GM13977 (cell line): Measurements from ENCODE around the gene VSIG10L.

Experiments used
- DNase-seq: peaks from one replicate; pipeline ENCODE4 v3.0.0; 2012; ENCODE audit warnings: low spot score
- CTCF ChIP-seq: IDR thresholded peaks from 2 replicates; pipeline ENCODE4 v1.5.1; 2012; ENCODE audit warnings: mild to moderate bottlenecking, control low read depth; ENCODE audit not compliant: insufficient read depth; ENCODE audit errors: extremely low read depth, missing control alignments
- in situ Hi-C: fragments of 300-500 bp; cut with MboI; formaldehyde crosslinking; loops from one replicate; pipeline ENCODE4 v1.12.0; 2022; ENCODE audit warnings: low sequenced_read_pairs, low pct_unique_long_range_greater_than_20kb, mixed read lengths, inconsistent platforms; ENCODE audit not compliant: unreplicated experiment

VSIG10L gene

DNA sequence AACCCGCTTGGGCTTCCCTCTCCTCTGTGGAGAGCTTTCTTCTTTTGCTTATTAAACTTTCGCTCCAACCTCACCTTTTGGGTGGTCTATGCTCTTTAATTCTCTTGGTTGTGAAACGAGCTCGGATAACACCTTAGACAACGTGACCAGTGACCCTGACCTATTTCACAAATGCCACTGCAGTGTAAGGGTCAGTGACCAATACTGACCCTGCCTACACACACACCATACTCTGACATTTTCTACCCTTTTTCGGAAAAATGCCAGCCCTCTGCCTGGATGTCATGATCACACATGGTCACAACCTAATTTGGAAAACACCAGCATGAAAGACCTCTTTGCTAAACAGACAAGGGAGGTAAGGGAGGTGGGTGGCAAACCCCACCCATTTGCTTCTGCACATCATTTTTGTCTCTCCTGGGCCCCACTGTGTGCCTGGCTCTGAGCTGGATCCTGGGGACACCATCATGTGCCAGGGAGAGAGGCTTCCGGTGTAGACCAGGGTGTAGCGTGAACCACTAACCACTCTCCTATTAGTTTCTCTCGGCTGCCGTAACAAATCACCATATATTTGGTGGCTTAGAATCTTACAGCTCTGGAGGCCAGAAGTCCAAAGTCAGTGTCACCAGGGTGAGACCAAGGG is 14.3 kb upstream of the VSIG10L start:
- in situ Hi-C loops = no loop called here
- no peak for TF ChIP-seq CTCF
- no peak for DNase-seq

DNA sequence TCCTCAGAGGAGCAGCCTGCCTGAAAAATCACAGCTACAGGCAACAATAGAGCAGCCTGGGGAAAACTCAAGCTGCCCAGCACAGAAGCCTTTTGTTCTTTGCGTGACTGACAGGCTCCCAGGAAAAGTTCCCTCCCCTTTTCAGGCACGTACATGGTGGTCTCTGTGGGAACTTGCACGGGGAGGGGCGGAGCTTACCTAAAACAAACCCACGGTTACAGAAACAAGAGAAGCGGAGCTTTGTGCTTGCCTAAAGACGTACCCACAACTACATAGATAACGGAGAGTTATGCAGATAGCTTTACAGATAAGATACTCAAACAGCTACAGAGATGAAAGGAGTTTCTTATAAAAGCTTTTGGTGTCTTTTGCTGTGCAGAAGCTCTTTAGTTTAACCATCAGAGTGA is 12.8 kb upstream of the VSIG10L start:
- no peak for DNase-seq
- in situ Hi-C loops = no loop called here
- TF ChIP-seq CTCF = no peak

- in situ Hi-C loops = no loop called here
- no peak for TF ChIP-seq CTCF
- DNase-seq = no peak
These were observed 12.3 kb upstream of the VSIG10L start for GRCh38 chr19:51354103-51354741.

GRCh38 chr19:51352783-51353360 is 10.9 kb upstream of the VSIG10L start:
- TF ChIP-seq CTCF = no peak
- DNase-seq = no peak
- in situ Hi-C loops = no loop called here

DNA sequence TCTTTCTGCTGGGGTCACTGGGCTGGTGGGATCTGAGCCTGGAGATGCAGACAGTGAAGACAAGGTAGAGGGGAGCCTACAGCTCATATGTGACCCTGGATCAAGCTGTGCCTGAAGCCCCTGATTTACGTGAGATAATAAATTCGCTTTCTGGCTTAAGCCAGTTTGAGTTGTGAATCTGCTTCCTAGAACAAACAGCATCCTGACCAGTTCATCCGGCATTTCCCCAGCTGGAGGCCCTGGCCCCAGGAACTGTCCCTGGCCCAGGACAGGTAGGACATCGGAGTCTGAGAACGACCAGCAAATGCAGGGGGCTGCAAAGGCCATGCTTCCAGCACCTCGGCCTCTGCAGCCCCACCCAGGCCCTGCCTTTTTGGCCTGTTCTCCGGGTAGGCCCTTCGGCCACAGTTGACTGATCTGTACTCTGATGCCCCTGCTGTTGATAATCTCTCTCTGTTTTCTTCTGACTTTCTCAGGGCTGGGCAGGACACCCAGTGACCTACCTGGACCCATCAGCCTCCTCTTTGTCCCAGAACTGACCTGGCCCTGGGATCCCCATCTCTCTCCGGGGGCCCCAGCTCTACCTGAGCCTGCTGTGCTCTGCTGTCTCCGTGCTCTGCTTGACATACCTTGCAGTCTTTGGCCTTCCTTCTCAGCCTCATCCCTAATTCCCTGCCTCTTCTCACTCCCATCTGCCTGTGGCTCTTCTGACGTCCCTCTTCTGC is 9.5 kb upstream of the VSIG10L start:
- no peak for TF ChIP-seq CTCF
- no peak for DNase-seq
- in situ Hi-C loops = no loop called here

GRCh38 chr19:51347209-51347928 is 5.4 kb upstream of the VSIG10L start:
- TF ChIP-seq CTCF = no peak
- DNase-seq = no peak
- in situ Hi-C loops = loop anchor here (25.0 kb wide), 1 partner anchor 315 kb away; no protein-coding TSS in a partner anchor
